HG02938 (cell line): ENCODE data around the gene C2CD4C.
"Not testable (repeated sequence)": the region's sequence is repeated elsewhere in the genome, so short reads cannot be mapped to it uniquely, and the experiment has no call there.

Experiments used
- ATAC-seq: cut with Tn5 transposase; IDR thresholded peaks from one replicate; pipeline ENCODE4 v1.9.1; 2021; ENCODE audit warnings: mild to moderate bottlenecking, moderate library complexity; ENCODE audit not compliant: unreplicated experiment

Gene C2CD4C

GRCh38 chr19:439167-439900 is 30.4 kb upstream of the C2CD4C start:
- no peak for ATAC-seq

GRCh38 chr19:438416-438958 is 29.5 kb upstream of the C2CD4C start:
- no peak for ATAC-seq

DNA sequence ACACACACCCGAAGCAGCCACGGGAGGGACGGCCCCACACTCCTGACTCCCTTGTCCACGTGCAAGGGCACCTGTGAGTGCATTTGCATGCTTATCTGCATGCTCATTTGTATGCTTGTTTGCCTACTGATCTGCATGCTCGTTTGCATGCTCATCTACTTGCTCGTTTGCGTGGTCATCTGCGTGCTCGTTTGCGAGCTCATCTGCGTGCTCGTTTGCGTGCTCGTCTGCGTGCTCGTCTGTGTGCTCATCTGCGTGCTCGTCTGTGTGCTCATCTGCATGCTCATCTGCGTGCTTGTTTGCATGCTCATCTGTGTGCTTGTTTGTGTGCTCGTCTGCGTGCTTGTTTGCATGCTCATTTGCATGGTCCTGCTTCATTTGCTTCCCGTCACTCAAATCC is 28.1 kb upstream of the C2CD4C start:
- no peak for ATAC-seq

- no peak for ATAC-seq
Observed at GRCh38 chr19:436413-436950, 27.5 kb upstream of the C2CD4C start.

DNA sequence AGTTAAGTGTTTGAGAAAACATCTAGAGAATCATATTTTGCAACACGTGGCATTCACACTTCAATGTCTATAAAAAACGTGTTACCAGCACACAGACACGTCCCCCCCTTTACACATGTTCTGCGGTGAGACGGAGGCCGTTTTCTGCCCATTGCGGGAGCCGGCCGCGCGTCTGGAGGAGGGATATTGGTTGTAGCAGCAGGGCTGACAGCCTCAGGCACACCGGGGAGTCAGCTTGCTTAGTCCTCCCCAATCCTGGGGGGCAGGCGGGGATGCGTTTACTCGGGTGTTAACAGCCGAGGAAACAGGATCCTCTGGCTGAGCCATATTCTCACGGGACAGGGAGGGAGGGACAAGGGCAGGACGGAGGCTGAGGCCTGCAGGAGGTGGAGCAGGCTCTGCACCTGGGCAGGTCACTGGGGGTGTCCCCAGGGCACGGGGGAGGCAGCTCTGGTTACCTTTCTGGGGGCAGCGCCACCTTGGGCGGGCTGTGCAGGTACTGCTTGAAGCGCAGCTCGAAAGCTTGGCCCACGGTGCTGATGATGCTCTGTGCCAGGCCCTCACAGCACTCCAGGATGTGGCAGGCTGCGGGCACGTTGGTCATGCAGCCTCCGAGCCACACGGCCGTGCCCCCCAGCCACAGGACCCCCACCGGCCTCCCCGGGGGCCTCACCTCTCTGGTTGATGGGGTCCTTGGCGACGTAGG is 26.9 kb upstream of the C2CD4C start:
- no peak for ATAC-seq

- ATAC-seq, result no peak
Observed at GRCh38 chr19:435056-435706, 26.2 kb upstream of the C2CD4C start.

GRCh38 chr19:434152-434960 is 25.4 kb upstream of the C2CD4C start:
- ATAC-seq, result no peak

DNA sequence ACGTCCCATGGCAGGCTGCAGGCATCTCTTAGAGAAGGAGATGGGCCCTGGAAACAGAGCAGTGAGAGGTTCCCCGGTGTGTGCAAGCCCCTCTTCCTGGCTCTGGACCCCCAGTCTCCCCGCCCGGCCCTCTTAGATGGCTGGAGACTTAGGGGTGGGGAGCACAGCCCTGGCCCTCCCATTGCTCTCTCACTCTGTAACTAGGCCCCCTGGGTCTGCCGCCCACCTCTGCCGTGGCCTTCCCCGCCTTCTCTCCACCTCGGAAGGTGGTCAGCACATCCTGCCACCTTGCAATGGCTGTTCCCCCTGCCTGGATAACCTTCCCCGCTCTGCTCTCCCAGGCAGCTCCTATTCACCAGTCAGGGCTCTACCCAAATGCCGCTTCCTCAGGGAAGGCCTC is 21.8 kb upstream of the C2CD4C start:
- no peak for ATAC-seq

DNA sequence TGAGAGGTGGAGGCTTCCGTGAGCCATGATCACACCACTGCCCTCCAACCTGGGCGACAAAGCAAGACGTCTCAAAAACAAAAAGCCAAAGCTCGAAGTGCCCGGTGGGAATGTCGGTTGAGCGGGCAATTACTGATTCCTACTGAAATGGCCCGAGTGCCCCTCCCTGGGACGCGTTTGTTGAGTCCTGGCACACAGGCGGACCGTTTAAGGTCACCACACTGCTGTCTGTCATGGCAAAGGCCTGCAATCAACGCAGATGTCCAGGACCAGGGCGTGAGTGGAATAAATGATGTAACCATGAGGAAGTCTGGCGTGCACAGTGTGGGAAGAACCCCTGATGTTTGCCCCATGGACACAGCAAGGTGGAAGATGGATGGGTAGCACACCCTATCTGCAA is 19.2 kb upstream of the C2CD4C start:
- ATAC-seq, result no peak

DNA sequence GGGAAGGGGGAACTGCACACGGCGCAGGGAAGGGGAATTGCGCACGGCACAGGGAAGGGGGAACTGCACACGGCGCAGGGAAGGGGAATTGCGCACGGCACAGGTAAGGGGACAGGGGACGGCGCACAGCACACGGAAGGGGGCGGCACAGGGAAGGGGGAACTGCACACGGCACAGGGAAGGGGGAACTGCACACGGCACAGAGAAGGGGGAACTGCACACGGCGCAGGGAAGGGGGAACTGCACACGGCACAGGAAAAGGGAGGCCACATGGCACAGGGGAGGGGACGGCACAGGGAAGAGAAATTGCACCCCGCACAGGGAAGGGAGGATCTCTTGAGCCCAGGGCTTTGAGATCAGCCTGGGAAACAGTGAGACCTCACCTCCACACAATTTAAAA is 18.7 kb upstream of the C2CD4C start:
- ATAC-seq, result not testable (repeated sequence)

DNA sequence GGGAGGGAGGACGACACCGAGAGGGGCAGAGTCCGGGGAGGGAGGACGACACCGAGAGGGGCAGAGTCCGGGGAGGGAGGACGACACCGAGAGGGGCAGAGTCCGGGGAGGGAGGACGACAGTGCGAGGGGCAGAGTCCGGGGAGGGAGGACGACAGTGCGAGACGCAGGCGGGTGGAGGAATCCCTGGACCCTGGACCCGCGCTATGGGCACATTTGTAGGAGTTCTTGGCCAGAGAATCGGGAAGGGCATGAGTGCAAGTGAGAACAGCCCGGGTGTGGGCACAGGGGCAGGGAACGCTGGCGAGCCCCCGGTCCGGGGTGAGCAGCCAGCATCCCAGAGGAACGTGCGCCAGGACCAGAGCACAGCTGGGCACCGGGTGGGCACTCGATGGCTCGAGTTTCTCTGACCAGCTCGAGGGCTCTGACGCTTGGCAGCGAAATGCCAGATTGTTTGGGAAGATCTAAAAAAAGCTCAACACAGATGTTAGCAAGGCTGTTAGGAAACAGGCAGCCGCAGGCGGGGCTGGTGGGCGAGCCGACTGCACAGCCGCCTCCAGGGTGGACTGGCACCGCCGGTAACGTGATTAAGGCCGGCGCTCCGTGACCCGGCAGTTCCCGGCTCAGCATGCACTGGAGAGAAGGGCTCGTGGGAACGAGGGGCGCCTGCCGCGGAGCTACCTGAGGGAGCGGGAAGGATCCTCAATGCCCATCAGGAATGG is 17.9 kb upstream of the C2CD4C start:
- ATAC-seq, result no peak

DNA sequence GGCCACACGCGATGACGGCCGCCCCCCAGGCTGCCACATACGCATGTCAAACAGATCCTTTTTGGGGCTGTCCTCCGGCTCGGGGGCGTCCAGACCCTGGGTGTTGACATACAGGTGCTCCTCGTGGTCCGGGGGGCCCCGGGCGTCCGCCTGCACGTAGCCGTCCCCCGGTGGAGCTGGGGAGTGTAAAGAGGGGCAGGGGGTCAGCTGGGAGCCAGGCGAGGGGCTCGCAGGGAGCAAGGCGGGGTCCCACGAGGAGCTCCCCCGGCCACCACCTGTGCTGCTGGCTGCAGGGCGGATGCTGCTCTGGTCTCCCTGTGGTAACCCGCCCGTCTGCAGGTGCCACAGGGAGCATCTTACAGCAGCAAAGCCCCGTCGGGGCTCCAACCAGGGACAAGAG is 16.1 kb upstream of the C2CD4C start:
- ATAC-seq, result no peak

DNA sequence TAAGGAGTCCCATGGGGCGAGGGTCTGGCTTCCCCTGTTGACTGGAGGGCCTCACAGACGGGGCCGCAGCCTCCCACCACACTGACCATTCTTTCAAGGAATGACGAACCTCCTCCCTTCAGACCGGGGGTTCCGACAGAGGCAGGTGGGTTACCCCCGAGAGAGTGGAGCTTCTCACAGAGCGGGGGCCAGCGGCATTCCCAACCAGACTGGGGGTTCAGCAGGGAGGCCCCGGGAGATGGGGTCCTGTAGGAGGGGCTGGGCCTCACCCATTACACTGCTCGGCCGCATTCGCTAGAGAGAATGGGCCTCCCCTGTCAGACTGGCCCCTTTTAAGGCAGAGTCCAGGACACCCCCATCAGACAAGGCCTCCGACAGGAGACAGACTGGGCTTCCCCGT is 15.6 kb upstream of the C2CD4C start:
- no peak for ATAC-seq

DNA sequence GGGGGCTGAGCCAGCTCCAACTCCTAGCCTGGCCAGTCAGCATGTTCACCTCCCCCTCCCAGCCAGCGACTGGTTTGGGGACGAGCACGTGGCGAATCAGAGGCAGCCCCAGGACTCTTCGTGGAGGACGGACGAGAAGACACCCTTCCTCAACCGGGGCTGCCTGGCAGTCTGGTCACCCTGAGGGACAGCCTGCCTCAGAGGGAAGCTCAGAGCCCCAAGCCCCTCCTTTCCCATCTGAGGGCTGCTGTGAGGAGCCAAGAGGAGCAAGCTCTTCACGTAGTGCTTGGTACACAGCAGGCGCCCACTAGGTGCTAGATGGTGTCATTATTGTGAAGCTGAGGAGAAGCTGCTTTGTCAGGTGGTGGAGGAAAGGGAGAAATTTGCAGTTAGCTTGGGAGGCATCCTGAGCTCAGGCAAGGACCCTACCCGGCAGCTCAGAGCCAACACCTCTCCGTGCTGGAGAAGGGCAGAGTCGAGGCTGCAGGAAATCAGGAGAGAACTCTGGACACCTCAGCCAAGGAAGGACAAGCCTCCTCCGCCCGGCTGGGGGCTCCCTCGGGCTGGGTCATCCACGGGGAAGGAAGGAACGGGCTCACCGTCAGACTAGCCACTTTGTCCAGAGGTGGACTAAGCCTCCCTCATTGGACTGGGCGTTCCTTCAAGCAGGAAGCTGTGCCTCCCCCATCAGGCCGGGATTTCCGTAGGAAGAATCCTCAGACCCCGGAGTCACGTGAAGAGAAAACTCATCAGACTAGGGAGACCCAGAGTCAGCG is 14.9 kb upstream of the C2CD4C start:
- ATAC-seq, result no peak

DNA sequence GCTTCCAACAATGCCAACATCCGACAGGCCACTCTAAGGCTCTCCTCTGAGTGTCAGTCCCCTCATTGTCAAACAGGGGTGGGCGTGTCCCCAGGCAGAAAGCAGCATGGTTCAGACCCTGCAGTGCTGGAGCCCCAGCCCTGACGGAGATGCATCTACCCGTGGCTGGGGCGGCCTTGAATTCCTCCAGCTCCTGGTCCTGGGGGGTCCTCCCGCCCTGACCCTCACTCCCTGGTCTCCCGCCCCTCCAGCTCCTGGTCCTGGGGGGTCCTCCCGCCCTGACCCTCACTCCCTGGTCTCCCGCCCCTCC is 13.9 kb upstream of the C2CD4C start:
- not testable (repeated sequence) for ATAC-seq

DNA sequence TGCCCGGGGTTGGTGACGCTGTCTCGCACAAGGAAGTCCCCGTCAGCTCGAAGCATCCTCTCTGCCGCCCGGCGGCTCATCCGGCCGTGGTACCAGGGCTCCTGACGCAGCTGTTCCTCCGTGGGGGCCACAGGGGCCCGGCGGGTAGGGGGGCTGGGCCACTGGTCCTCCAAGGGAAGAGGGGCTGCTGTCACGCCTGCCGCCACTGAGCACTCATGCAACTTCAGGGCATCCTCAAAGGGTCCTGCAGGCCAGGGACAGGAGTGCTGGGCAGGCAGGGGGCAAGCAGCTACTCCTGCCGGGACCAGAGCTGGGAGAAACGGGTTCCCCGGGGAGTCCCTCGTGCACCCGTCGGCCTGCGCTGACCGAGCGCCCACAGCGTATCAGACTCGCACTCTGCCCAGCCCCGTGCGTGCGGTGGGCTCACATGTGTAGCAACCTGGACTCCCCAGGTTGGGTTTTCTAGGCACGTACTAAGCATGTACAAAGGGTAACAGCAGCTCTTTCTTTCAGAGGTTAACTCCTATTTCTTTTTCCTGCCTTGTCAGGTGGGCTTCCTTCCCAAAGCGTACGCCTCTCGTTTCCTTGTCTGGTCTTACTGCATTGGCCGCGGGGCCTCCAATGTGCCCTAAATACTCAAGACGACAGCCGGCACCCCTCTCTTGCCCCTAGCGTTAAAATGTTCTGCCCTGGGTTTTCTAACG is 13.4 kb upstream of the C2CD4C start:
- ATAC-seq, result no peak

DNA sequence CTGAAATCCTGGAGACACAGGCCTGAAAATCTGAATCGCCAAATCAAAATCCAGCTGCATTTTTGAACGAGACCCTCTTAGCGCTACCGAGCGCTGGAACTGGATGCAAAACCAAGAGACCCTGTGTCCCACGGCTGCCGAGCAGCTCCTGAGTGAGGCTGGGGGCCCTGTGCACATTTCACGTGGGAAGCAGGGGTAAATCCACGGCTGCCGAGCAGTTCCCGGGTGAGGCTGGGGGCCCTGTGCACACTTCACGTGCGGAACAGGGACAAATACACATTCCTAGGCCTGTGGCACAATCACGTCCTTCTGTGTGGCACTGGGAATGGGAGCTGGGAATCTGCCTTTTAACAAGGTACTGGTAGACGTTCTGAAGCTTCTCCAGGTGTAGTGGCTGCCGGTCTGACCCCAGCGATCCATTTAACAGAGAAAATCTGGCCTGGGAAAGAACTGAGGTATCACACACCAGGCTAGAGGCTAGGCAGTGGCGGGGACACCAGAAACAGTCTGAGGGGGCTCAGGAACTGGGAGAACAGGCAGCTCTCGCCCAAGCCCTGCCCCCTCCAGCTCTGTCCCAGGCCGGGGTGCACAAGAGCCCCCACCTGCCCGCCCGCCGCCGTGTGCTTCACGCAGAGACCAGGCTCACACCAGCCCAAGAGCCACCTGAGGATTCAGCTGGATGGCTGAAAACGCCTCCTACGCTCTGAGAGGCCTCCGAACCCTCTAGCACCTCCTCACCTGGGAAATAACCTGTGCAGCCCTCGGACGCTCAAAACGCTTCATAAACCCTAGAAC is 11.0 kb upstream of the C2CD4C start:
- ATAC-seq, result no peak
